ENCODE measurements around the gene KRTAP10-3. TPM values are rescaled to one million over a fixed set of nuclear protein-coding genes. Genes with fewer than 3 reads are reported as not detected.

Gene KRTAP10-3
- polyA plus RNA-seq, 2 of the 4 experiments (the other 2 are of a cell fraction): not detected

DNA sequence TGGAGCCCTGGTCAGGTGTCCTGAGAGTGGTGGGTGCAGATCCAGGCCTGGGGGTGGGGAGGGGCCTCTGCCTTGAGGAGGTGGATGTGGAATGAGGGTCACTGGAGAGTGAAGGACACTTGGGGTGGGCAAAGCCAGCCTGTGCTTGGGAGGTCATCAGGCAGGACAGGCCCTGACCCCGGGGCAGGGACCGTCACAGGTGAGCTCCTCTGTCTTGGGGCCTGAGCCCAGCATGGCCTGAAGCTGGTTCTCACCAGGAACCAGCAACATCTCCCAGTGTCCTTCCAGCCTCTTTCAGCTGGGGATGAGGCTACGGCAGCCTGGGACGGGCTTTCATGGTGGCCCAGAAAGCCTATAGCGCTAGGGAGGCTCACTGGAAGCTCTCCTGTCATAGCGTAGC is 6.5 kb downstream of the KRTAP10-3 start:
- no peak for FAIRE-seq
- no peak for DNase-seq (ENCODE audit: low read depth in 1 of 2, low spot score in 1 of 2)
- Histone ChIP-seq H3K27ac (no peak overlapping the region), H3K9me3 (peaks cover 3% of the 10 kb centered on the region; the same call in 2 of the 3 replicates), H3K4me1 (no peaks in the 10 kb centered on the region), H3K4me2 (no peak overlapping the region), H3K4me3 (no peak overlapping the region)
- ChIA-PET POLR2A (no interaction called here), CTCF (no interaction called here)
- 100% methylated on average over 1 of the region's 6 CpGs for WGBS (ENCODE audit: missing lambda C conversion rate)
- ATAC-seq: no peak
- TF ChIP-seq GATA3 (IDR thresholded peaks at IDR 0.05; ENCODE audit: borderline replicate concordance) (no peak), CHD4 (IDR thresholded peaks at IDR 0.05; ENCODE audit: borderline replicate concordance) (no peak), NFE2L2 (conservative IDR thresholded peaks at IDR 0.05; ENCODE audit: low read length) (no peak), HEYL (CRISPR knock-in tag; IDR thresholded peaks at IDR 0.05) (no peak), KDM1A (IDR thresholded peaks at IDR 0.05; ENCODE audit: low read depth) (no peak), JUNB (IDR thresholded peaks at IDR 0.05) (no peak), ZNF302 (CRISPR knock-in tag; IDR thresholded peaks at IDR 0.05) (no peak), SMC3 (IDR thresholded peaks at IDR 0.05) (no peak), JUN (IDR thresholded peaks at IDR 0.05) (no peak), HOXB5 (CRISPR knock-in tag; IDR thresholded peaks at IDR 0.05) (no peak), ZSCAN20 (CRISPR knock-in tag; IDR thresholded peaks at IDR 0.05) (no peak), HOXA7 (CRISPR knock-in tag; IDR thresholded peaks at IDR 0.05) (no peak), EHF (CRISPR knock-in tag; IDR thresholded peaks at IDR 0.05) (no peak)
- TF ChIP-seq, protein P1, sequence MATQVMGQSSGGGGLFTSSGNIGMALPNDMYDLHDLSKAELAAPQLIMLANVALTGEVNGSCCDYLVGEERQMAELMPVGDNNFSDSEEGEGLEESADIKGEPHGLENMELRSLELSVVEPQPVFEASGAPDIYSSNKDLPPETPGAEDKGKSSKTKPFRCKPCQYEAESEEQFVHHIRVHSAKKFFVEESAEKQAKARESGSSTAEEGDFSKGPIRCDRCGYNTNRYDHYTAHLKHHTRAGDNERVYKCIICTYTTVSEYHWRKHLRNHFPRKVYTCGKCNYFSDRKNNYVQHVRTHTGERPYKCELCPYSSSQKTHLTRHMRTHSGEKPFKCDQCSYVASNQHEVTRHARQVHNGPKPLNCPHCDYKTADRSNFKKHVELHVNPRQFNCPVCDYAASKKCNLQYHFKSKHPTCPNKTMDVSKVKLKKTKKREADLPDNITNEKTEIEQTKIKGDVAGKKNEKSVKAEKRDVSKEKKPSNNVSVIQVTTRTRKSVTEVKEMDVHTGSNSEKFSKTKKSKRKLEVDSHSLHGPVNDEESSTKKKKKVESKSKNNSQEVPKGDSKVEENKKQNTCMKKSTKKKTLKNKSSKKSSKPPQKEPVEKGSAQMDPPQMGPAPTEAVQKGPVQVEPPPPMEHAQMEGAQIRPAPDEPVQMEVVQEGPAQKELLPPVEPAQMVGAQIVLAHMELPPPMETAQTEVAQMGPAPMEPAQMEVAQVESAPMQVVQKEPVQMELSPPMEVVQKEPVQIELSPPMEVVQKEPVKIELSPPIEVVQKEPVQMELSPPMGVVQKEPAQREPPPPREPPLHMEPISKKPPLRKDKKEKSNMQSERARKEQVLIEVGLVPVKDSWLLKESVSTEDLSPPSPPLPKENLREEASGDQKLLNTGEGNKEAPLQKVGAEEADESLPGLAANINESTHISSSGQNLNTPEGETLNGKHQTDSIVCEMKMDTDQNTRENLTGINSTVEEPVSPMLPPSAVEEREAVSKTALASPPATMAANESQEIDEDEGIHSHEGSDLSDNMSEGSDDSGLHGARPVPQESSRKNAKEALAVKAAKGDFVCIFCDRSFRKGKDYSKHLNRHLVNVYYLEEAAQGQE (IDR thresholded peaks at IDR 0.05): no peak

DNA sequence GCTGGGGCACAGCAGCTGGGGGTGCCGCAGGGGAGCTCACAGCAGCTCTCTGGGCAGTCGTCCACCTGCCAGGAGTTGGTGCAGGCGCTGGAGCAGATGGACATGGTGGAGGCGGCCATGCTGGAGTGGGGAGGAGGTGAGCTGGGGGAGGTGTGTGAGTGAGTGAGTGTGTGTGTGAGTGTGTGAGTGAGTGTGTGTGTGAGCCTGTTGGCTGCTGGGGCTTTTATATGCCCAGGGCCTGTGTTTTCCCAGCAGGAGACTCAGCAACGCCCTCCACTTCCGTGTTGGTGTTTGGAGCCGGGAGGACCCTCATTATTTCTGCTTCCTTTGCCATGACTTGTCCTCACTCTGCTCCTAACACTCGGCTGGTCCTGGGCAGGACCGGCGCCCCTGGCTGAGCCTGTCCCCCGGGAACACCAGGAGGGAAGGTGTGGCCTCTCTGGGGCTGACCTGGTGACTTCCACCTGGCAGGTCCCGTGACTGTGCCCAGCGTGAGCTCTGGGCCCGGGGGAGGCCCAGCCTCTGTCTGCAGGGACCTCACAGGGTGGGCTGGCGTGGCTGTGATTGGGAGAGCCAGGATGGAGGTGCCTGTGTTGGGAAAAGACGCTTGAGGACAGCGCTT is 7.1 kb downstream of the KRTAP10-3 start, which contains the start of gene KRTAP10-2:
Gene KRTAP10-2 (minus strand): TSS at position 166 of the 622 bp plus-strand sequence. CDS start 47 bp downstream, at position 119.
- ATAC-seq: no peak
- Histone ChIP-seq H3K4me1 (no peaks in the 10 kb centered on the region), H3K4me2 (no peak within 1 kb of the TSS), H3K27ac (no peak within 1 kb of the TSS), H3K4me3 (no peak within 1 kb of the TSS), H3K9me3 (peaks cover 7% of the 10 kb centered on the region; the same call in 2 of the 3 replicates)
- CTCF ChIA-PET: interaction anchor here (1.5 kb wide), 1 partner anchor 23 kb away, joined by 4 read pairs; no protein-coding TSS in a partner anchor
- no peak for DNase-seq (ENCODE audit: low read depth in 1 of 2, low spot score in 1 of 2)
- WGBS (ENCODE audit: missing lambda C conversion rate): 72% methylated on average over 10 of the region's 17 CpGs
- no peak for FAIRE-seq
- POLR2A ChIA-PET: no interaction called here
- TF ChIP-seq, protein P1 (IDR thresholded peaks at IDR 0.05): no peak
- TF ChIP-seq, protein P2, sequence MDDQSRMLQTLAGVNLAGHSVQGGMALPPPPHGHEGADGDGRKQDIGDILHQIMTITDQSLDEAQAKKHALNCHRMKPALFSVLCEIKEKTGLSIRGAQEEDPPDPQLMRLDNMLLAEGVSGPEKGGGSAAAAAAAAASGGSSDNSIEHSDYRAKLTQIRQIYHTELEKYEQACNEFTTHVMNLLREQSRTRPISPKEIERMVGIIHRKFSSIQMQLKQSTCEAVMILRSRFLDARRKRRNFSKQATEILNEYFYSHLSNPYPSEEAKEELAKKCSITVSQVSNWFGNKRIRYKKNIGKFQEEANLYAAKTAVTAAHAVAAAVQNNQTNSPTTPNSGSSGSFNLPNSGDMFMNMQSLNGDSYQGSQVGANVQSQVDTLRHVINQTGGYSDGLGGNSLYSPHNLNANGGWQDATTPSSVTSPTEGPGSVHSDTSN (IDR thresholded peaks at IDR 0.05): no peak
- TF ChIP-seq TFCP2L1 (CRISPR knock-in tag; IDR thresholded peaks at IDR 0.05) (no peak), NFE2L2 (conservative IDR thresholded peaks at IDR 0.05; ENCODE audit: low read length) (no peak), HDAC2 (IDR thresholded peaks at IDR 0.05) (no peak), FOXS1 (CRISPR knock-in tag; IDR thresholded peaks at IDR 0.05) (no peak), JUNB (IDR thresholded peaks at IDR 0.05) (no peak), POLR2A (IDR thresholded peaks at IDR 0.05; ENCODE audit: low read length) (no peak), POLR2AphosphoS2 (conservative IDR thresholded peaks at IDR 0.05; ENCODE audit: low read length) (no peak), NPAS2 (CRISPR knock-in tag; IDR thresholded peaks at IDR 0.05; ENCODE audit: borderline replicate concordance) (no peak), PHF8 (IDR thresholded peaks at IDR 0.05; ENCODE audit: borderline replicate concordance, low read depth) (no peak), JUN (IDR thresholded peaks at IDR 0.05) (no peak), CHD2 (IDR thresholded peaks at IDR 0.05; ENCODE audit: low read length, partially characterized antibody) (no peak), MAFK (IDR thresholded peaks at IDR 0.05; ENCODE audit: partially characterized antibody) (no peak), ZSCAN20 (CRISPR knock-in tag; IDR thresholded peaks at IDR 0.05) (no peak), SMC3 (IDR thresholded peaks at IDR 0.05) (no peak)
- TF ChIP-seq, protein P3, sequence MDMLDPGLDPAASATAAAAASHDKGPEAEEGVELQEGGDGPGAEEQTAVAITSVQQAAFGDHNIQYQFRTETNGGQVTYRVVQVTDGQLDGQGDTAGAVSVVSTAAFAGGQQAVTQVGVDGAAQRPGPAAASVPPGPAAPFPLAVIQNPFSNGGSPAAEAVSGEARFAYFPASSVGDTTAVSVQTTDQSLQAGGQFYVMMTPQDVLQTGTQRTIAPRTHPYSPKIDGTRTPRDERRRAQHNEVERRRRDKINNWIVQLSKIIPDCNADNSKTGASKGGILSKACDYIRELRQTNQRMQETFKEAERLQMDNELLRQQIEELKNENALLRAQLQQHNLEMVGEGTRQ (IDR thresholded peaks at IDR 0.05): no peak
- TF ChIP-seq, protein P4, sequence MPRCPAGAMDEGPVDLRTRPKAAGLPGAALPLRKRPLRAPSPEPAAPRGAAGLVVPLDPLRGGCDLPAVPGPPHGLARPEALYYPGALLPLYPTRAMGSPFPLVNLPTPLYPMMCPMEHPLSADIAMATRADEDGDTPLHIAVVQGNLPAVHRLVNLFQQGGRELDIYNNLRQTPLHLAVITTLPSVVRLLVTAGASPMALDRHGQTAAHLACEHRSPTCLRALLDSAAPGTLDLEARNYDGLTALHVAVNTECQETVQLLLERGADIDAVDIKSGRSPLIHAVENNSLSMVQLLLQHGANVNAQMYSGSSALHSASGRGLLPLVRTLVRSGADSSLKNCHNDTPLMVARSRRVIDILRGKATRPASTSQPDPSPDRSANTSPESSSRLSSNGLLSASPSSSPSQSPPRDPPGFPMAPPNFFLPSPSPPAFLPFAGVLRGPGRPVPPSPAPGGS (IDR thresholded peaks at IDR 0.05): no peak

Data from A549 (cell line).